HL-60 (cell line): ENCODE results near the gene CCL8.
"Not testable (repeated sequence)": the region's sequence is repeated elsewhere in the genome, so short reads cannot be mapped to it uniquely, and the experiment has no call there.

Source experiments
- DNase-seq, 2 experiments: peaks; one replicate each; pipeline ENCODE4 v3.0.0-alpha.2; 2010 to 2020; ENCODE audit warnings: low read depth in 1 of 2, low spot score in 1 of 2
- H3K27ac ChIP-seq: fragments of 250-450 bp; sonication (Bioruptor Pico); replicated peaks from 2 replicates; pipeline ENCODE4 v1.5.1; 2020; ENCODE audit warnings: mild to moderate bottlenecking, moderate library complexity
- H3K27me3 ChIP-seq: fragments of 250-450 bp; sonication (Bioruptor Pico); 2 replicates; pipeline ENCODE4 v1.5.1; 2021; ENCODE audit warnings: mild to moderate bottlenecking, moderate library complexity; ENCODE audit not compliant: insufficient read depth, poor library complexity, severe bottlenecking
- H3K4me3 ChIP-seq: replicated peaks from 2 replicates; pipeline ENCODE4 v1.5.1; 2011; ENCODE audit warnings: mild to moderate bottlenecking, control low read depth, low read length; ENCODE audit not compliant: insufficient read depth
- CTCF ChIP-seq: IDR thresholded peaks from one replicate; pipeline ENCODE4 v1.5.1; 2011; ENCODE audit warnings: low read length, control low read depth, inconsistent platforms; ENCODE audit not compliant: insufficient read depth
- GABPA ChIP-seq: IDR thresholded peaks from 2 replicates; pipeline ENCODE4 v1.6.1; 2012; ENCODE audit warnings: low read depth
- POLR2AphosphoS5 ChIP-seq: IDR thresholded peaks from 2 replicates; pipeline ENCODE4 v1.6.1; 2012; ENCODE audit warnings: low read depth
- REST ChIP-seq: IDR thresholded peaks from 2 replicates; pipeline ENCODE4 v1.6.1; 2012; ENCODE audit warnings: low read depth; ENCODE audit not compliant: insufficient replicate concordance
- SPI1 ChIP-seq: IDR thresholded peaks from 2 replicates; pipeline ENCODE4 v1.6.1; 2012; ENCODE audit warnings: low read depth, mild to moderate bottlenecking, borderline replicate concordance

Gene CCL8

GRCh38 chr17:34321964-34322363 is 2.7 kb downstream of the CCL8 start:
- H3K27me3 ChIP-seq: no peaks in the 10 kb centered on the region
- no peak overlapping the region for H3K4me3 ChIP-seq
- DNase-seq: no peak
- no peak overlapping the region for H3K27ac ChIP-seq
- TF ChIP-seq REST (no peak), CTCF (no peak), GABPA (no peak)

- not testable (repeated sequence) for H3K27me3 ChIP-seq, DNase-seq, H3K4me3 ChIP-seq, H3K27ac ChIP-seq
Observed at GRCh38 chr17:34327580-34327979, 8.3 kb downstream of the CCL8 start.

- no peak for TF ChIP-seq GABPA
- no peak for TF ChIP-seq REST
- TF ChIP-seq POLR2AphosphoS5: no peak
- no peak for TF ChIP-seq CTCF
- no peak for TF ChIP-seq SPI1
- Histone ChIP-seq H3K27me3 (no peaks in the 10 kb centered on the region), H3K4me3 (no peak overlapping the region), H3K27ac (no peak overlapping the region)
- no peak for DNase-seq
Observed at GRCh38 chr17:34337701-34338100, 18.5 kb downstream of the CCL8 start.

- no peaks in the 10 kb centered on the region for H3K27me3 ChIP-seq
- TF ChIP-seq CTCF (no peak), SPI1 (no peak), POLR2AphosphoS5 (no peak), GABPA (no peak), REST (no peak)
- no peak for DNase-seq
- no peak overlapping the region for H3K27ac ChIP-seq
- no peak overlapping the region for H3K4me3 ChIP-seq
Observed at GRCh38 chr17:34339138-34339770, 20.0 kb downstream of the CCL8 start.
